ENCODE measurements around the gene ZNF784. TPM values are rescaled to one million over a fixed set of nuclear protein-coding genes. Genes with fewer than 3 reads are reported as not detected.

Gene ZNF784
- total and polyA plus RNA-seq, 7 donors, result 4.9 to 22.2 (median 10.4) TPM

DNA sequence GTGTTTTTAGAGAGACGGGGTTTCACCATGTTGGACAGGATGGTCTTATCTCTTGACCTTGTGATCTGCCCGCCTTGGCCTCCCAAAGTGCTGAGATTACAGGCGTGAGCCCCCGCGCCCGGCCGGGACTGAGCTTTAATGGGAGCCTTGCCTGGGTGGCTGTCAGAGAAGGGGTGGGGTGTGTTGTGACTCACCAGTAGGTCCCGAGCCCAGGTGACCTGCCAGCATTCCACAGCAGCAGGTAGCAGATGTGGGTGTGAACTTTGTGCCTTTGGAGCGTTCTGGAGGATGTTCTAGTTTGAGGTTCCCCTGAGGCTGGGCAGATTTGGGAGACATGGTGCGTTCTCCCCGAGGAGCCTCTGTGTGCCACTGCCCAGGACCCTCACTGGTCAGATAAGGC lies 43.6 kb upstream of the ZNF784 start:
- Histone ChIP-seq H3K9me3 (no peaks in the 10 kb centered on the region), H3K4me1 (no peaks in the 10 kb centered on the region), H3K27me3 (ENCODE audit: insufficient read depth in 3 of 3, low read length in 2 of 3) (no peaks in the 10 kb centered on the region), H3K27ac (no peak overlapping the region), H3K4me3 (no peak overlapping the region), H3K36me3 (ENCODE audit: insufficient read depth in 1 of 2, low read depth in 1 of 2) (peaks cover 6 to 89% of the 10 kb centered on the region in 2 donors)
- intact Hi-C loops (cut with DNase I), result no loop called here
- 85 to 89% (median 86%) methylated on average over 11 of the region's 11 CpGs for WGBS, 3 donors
- DNase-seq (no peak), ATAC-seq (no peak)
- TF ChIP-seq, protein P1, sequence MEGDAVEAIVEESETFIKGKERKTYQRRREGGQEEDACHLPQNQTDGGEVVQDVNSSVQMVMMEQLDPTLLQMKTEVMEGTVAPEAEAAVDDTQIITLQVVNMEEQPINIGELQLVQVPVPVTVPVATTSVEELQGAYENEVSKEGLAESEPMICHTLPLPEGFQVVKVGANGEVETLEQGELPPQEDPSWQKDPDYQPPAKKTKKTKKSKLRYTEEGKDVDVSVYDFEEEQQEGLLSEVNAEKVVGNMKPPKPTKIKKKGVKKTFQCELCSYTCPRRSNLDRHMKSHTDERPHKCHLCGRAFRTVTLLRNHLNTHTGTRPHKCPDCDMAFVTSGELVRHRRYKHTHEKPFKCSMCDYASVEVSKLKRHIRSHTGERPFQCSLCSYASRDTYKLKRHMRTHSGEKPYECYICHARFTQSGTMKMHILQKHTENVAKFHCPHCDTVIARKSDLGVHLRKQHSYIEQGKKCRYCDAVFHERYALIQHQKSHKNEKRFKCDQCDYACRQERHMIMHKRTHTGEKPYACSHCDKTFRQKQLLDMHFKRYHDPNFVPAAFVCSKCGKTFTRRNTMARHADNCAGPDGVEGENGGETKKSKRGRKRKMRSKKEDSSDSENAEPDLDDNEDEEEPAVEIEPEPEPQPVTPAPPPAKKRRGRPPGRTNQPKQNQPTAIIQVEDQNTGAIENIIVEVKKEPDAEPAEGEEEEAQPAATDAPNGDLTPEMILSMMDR (IDR thresholded peaks at IDR 0.05), result no peak

DNA sequence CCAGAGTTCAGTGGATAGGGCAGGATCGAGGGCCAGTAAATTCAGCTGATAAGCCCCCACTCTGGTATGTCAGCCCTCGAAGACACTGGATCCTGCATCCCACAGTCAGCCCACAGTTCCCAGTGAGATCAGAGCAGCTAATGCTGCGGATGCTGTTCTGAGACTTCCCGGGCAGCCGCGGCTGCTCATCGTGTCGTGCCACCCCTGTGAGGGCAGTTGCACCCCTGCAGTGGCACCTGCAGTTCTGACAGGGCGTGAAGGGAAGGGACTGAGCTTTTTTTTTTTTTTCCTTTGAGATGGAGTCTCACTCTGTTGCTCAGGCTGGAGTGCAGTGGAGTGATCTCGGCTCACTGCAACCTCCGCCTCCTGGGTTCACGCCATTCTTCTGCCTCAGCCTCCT lies 43.1 kb upstream of the ZNF784 start:
- ATAC-seq (no peak), DNase-seq (no peak)
- Histone ChIP-seq H3K9me3 (no peaks in the 10 kb centered on the region), H3K27ac (no peak overlapping the region), H3K27me3 (ENCODE audit: insufficient read depth in 3 of 3, low read length in 2 of 3) (no peaks in the 10 kb centered on the region), H3K4me3 (no peak overlapping the region), H3K36me3 (ENCODE audit: insufficient read depth in 1 of 2, low read depth in 1 of 2) (peaks cover 8 to 92% of the 10 kb centered on the region in 2 donors), H3K4me1 (no peaks in the 10 kb centered on the region)
- 86 to 87% (median 87%) methylated on average over 12 of the region's 12 CpGs for WGBS, 3 donors
- TF ChIP-seq, protein P1 (IDR thresholded peaks at IDR 0.05), result no peak
- intact Hi-C loops (cut with DNase I), result no loop called here

DNA sequence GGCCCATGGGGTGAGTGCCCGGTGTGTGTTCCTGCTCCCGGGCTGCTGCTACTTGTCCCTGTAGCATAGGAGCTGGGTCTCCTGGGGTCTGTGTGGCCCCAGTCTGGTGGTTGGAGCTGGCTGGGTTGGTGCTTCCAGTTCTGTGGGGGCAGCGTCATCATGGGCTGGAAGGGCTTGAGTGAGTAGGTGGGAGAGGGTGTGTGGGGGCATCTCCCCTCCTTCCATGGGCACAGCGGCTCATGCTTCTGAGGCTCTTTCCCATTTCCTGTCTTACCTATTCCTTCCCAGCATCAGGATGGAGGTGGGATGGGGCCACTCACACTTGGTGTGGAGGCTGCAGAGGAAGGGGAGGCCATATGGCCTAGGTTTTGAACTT lies 42.6 kb upstream of the ZNF784 start:
- intact Hi-C loops (cut with DNase I), result no loop called here
- WGBS, 3 donors, result 92 to 93% (median 92%) methylated on average over 3 to 4 of the region's 4 CpGs
- ATAC-seq, result no peak

DNA sequence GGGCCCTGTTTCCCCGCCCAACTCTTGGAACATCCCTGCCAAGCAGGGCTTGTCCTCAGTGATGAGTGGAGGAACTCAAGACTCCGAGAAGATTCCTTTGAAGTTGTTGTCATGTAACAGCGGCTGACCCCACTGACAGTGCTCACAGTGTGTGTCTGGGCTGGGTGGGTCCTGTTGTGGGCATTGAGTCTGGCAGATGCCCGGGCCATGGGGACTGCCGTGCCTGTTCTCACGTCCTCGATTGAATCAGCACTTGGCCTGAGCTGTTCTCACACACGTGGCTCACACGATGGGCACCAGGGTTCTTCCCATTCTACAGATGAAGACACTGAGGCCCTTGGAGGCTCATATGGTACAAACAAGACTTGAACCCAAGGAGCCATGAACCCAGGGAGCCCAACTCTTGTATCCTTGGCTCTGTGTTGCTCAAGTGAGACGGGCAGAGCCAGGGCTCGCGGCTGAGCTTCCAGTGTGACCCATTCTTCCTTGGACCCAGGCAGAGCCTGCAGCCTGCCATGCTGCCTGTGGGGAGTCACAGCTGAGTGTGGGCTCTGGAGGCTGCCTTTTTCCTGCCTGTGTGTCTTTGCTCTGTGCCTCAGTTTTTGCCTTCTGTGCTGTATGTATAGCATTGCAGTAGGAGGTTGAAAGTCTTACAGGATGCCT lies 42.1 kb upstream of the ZNF784 start:
- Histone ChIP-seq H3K36me3 (ENCODE audit: insufficient read depth in 1 of 2, low read depth in 1 of 2) (peaks cover 12 to 90% of the 10 kb centered on the region in 2 donors), H3K4me1 (no peaks in the 10 kb centered on the region), H3K27me3 (ENCODE audit: insufficient read depth in 3 of 3, low read length in 2 of 3) (no peaks in the 10 kb centered on the region), H3K27ac (no peak overlapping the region), H3K9me3 (no peaks in the 10 kb centered on the region), H3K4me3 (no peak overlapping the region)
- no peak for ATAC-seq
- intact Hi-C loops (cut with DNase I), result no loop called here
- DNase-seq, result no peak
- TF ChIP-seq, protein P1 (IDR thresholded peaks at IDR 0.05), result no peak
- 78 to 86% (median 81%) methylated on average over 12 of the region's 12 CpGs for WGBS, 3 donors

More for the DNA sequence above, 42.6 kb upstream of the ZNF784 start:
- TF ChIP-seq, protein P1 (IDR thresholded peaks at IDR 0.05), result no peak
- no peak overlapping the region for H3K4me3 ChIP-seq
- no peaks in the 10 kb centered on the region for H3K4me1 ChIP-seq
- DNase-seq, result no peak
- H3K27ac ChIP-seq, result no peak overlapping the region
- H3K27me3 ChIP-seq (ENCODE audit: insufficient read depth in 3 of 3, low read length in 2 of 3), result no peaks in the 10 kb centered on the region
- no peaks in the 10 kb centered on the region for H3K9me3 ChIP-seq
- H3K36me3 ChIP-seq (ENCODE audit: insufficient read depth in 1 of 2, low read depth in 1 of 2), result peaks cover 10 to 90% of the 10 kb centered on the region in 2 donors

Measured in psoas muscle (tissue), 8 donors.